Activated naive CD8-positive, alpha-beta T cell treated with anti-CD3 and anti-CD28 coated beads for 36 hours (primary cell): ENCODE measurements around the gene FAM20C. TPM values are rescaled to one million over a fixed set of nuclear protein-coding genes. Genes with fewer than 3 reads are reported as not detected.
"Not testable (repeated sequence)": the region's sequence is repeated elsewhere in the genome, so short reads cannot be mapped to it uniquely, and the experiment has no call there.

Source experiments
- DNase-seq: peaks from one replicate; pipeline ENCODE4 v3.0.0; 2021
- H3K27ac Mint-ChIP-seq: one replicate; pipeline ENCODE4 v1.8.0; 2022; ENCODE audit warnings: mild to moderate bottlenecking, moderate library complexity, mixed read lengths
- H3K27me3 Mint-ChIP-seq: one replicate; pipeline ENCODE4 v1.8.0; 2022; ENCODE audit warnings: mild to moderate bottlenecking, mixed read lengths
- H3K36me3 Mint-ChIP-seq: one replicate; pipeline ENCODE4 v1.8.0; 2021; ENCODE audit warnings: mild to moderate bottlenecking, mixed read lengths
- H3K4me1 Mint-ChIP-seq: one replicate; pipeline ENCODE4 v1.8.0; 2021; ENCODE audit warnings: mixed read lengths
- H3K4me3 Mint-ChIP-seq: one replicate; pipeline ENCODE4 v1.8.0; 2022; ENCODE audit warnings: mild to moderate bottlenecking, moderate library complexity, mixed read lengths
- H3K9me3 Mint-ChIP-seq: one replicate; pipeline ENCODE4 v1.8.0; 2022; ENCODE audit warnings: mixed read lengths
- total RNA-seq, 2 experiments: library from RNA; stranded (reverse); gene quantifications; one replicate each; pipeline ENCODE4 v1.2.3, GENCODE V29; 2021

The FAM20C gene
- total RNA-seq, 2 experiments from 2014 or later, result 1.1 TPM

DNA sequence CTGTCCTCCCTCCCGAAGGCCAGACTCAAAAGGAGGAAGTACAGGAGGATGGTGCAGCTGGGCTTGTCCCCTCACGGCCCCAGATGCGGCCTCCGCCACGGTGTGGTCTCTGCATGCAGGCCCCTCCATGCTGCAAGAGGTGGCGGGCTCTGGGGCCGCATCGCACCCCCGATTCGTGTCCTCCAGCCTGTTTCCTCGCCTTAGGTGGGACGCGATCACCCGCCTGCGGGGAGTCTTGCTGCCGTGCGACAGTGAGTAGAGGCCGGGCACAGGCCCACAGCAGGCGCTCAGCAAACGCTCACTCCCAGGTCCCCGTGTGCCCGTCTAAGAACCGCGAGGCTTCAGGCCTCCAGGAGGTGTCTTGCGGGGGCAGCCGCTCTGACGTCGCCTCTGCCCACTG lies 13.9 kb upstream of the FAM20C start:
- no peak for DNase-seq
- H3K4me3 Mint-ChIP-seq, result no peak overlapping the region
- H3K9me3 Mint-ChIP-seq, result no peaks in the 10 kb centered on the region
- no peaks in the 10 kb centered on the region for H3K36me3 Mint-ChIP-seq
- H3K27ac Mint-ChIP-seq, result no peak overlapping the region
- H3K4me1 Mint-ChIP-seq, result no peaks in the 10 kb centered on the region
- H3K27me3 Mint-ChIP-seq, result no peaks in the 10 kb centered on the region

DNA sequence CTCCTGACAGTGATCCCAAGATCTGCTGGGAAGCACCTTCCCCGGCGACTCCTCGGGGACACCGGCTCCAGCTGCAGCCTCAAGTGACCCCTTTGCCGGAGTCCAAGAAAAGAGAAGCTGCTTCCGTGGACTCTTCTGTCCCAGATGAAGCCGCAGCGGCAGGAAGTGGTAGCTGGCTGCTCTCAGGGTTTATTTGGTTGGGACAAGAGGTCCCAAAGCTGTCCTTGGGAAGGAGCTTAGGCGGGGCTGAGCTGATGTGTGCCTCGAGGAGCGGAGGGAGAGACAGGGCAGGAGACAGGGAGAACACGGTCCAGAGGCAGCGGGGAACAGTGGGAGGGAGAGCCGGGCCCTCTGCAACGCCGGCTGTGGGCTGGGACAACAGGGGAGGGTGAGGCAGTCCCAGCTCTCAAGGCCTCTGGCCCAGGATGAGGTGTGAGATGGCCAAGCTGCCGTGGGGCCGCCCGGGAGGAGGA lies 13.1 kb upstream of the FAM20C start:
- no peak overlapping the region for H3K4me3 Mint-ChIP-seq
- no peaks in the 10 kb centered on the region for H3K9me3 Mint-ChIP-seq
- H3K27me3 Mint-ChIP-seq, result no peaks in the 10 kb centered on the region
- no peaks in the 10 kb centered on the region for H3K36me3 Mint-ChIP-seq
- H3K4me1 Mint-ChIP-seq, result no peaks in the 10 kb centered on the region
- no peak overlapping the region for H3K27ac Mint-ChIP-seq
- no peak for DNase-seq

DNA sequence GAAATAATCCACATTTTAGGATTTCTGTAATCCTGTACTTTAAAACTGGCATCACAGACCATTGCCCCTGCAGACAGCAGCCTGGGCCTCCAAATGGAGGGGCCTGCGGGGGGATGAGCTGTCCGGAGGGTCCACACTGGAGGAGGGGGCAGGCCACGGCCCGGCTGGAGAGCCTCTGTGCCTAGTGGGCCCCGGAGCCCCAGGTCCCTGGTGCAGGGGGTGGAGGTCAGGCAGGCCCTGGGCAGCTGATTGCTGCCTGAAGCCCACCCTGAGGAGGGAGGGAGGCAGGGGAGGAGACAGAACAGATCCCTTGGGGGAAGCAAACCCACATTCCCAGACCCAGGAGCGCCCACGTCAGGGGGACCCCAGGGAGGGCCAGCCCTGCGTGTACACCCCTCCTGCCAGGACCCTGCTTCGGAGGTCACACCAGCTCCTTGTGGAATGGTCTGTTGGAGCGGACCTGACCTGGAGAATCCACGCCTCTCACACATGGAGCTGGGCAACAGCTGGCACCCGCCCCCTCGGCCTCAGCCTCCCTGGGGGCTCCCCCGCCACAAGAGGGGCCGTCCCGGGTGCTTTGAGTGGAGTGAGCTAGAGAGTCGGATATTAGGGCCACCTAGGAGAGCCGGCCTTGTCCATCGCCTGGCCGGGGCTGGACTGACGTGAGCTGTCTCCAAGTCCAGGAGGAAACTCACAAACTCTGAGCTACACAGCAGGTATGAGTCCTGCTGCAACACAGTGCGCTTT lies 12.2 kb upstream of the FAM20C start:
- no peaks in the 10 kb centered on the region for H3K9me3 Mint-ChIP-seq
- H3K4me3 Mint-ChIP-seq, result no peak overlapping the region
- no peaks in the 10 kb centered on the region for H3K36me3 Mint-ChIP-seq
- H3K27ac Mint-ChIP-seq, result no peak overlapping the region
- DNase-seq, result no peak
- no peaks in the 10 kb centered on the region for H3K4me1 Mint-ChIP-seq
- H3K27me3 Mint-ChIP-seq, result no peaks in the 10 kb centered on the region

DNA sequence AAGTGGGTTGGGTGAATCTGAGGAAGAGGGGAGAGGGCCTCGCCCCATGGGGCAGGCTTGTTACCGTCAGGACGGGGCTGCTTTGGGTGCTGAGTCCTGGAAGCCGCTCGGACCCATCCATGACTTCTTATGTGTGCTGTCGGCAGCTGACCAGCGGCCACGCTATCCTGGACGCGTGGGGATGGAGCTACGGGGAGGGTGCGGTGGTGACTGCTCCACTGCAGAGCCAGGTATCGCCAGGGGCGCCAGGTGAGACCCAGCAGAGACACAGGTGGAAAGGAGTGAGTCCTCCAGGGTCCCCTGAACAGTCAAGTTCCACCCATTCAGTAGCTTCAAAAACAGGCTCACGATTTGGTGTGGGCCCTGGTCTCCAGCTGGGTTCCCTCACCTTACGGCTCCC lies 10.6 kb upstream of the FAM20C start:
- Mint-ChIP-seq H3K36me3 (no peaks in the 10 kb centered on the region), H3K27ac (no peak overlapping the region), H3K27me3 (no peaks in the 10 kb centered on the region), H3K4me3 (no peak overlapping the region), H3K4me1 (no peaks in the 10 kb centered on the region), H3K9me3 (no peaks in the 10 kb centered on the region)
- no peak for DNase-seq

DNA sequence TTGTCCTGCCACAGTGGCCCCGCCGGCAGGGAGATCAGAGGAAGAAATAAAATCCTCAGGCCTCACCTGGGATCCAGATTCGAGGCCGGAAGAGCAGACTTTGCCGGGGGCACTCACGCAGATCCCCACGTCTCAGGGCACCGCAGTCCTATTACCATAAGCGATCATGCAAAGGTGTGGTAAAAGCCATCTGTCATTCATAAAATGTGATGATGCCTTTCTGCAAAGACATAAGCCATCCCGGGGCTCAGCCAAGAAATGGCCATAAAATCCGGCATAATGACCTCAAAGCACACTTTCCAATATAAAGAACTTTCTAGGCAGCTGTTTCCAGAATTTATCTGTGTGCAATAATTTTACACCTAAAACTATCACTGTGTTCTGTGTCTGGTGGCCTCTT lies 9.9 kb upstream of the FAM20C start:
- not testable (repeated sequence) for H3K27me3 Mint-ChIP-seq, H3K36me3 Mint-ChIP-seq, H3K4me1 Mint-ChIP-seq, H3K27ac Mint-ChIP-seq, H3K4me3 Mint-ChIP-seq, DNase-seq, H3K9me3 Mint-ChIP-seq

DNA sequence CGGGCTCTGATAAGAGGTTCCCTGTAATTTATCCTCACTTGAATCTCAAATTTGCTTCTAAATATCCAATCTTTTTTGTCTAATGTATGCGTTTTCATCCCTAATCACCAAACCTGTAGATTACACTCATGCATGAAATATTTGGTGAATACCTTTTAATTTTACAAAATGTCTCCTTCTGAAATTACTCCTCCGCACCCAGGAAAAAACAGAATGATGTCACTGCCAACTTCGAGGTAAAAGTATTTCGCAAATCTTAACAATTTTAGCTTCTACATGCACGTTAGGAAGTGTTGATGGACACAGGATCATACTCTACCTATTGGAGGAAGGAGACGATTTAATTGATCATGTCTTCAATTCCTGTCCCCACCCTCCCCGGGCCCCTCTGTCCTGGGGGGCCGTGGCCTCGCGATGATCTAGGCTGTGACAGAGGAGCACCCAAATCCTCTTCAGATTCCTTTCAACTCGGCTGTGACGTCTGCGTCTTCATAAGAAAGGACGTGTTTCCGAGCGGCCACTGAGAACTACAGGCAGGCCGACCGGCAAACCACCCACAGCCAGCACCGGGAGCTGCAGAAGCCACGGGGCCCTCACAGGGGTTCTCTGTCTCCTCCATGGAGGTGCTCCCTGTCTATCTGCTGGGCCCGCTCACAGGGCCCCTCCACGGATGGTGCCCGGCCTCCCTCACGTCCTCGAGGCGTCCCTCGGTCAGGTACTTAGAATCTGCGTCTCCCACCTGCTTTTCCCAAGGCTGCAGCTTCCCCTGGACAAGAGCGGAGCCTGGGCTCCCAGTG lies 8.7 kb upstream of the FAM20C start:
- Mint-ChIP-seq H3K27me3 (no peaks in the 10 kb centered on the region), H3K4me3 (no peak overlapping the region), H3K36me3 (no peaks in the 10 kb centered on the region), H3K27ac (no peak overlapping the region), H3K4me1 (no peaks in the 10 kb centered on the region), H3K9me3 (no peaks in the 10 kb centered on the region)
- no peak for DNase-seq

DNA sequence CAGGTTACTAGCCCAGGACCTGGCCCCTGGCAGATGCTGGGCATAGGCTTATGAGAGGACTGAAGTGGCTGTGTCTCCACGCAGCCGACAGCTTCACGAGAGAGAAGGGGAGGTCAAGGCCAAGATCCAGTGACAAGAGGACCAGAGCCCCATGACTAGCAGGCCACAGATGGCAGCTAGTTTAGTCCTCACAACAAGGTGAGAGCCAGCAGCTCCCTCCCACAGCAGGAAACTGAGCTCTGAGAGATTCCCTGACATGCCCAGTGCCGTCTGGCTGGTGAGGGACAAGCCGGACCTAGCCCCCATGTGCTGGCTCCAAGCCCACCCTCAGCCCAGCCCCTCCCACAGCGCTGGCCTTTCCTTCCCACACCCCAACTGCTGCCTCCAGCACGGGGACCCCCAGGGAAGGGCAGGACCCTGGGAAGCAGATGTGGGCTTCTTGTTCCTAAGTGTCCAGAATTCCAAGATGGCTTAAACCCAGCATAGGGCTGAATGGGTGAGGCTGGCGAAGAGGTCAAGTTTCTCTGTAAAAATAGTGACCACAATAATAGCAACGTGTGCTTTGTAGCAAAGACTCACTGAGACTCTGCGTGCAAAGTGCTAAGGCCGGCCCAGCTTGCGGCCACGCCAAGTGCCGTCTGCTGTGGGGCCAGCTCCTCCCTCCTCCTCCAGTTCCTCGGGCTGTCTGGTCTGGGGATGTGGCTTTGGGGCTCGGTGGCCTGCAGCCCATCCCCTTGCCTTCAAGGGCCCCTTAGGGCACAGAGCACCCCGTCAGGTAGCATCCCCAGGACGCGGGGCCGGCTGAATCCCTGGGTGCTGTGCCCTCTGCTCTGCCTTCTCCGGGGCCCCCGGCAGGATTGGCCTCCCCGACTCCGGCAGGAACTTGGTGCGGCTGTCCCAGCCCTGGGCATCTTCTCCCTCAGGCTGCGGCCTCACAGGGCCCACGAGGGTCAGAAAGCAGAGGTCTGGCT lies 7.8 kb upstream of the FAM20C start:
- Mint-ChIP-seq H3K4me1 (no peaks in the 10 kb centered on the region), H3K27me3 (no peaks in the 10 kb centered on the region), H3K27ac (no peak overlapping the region), H3K4me3 (no peak overlapping the region), H3K9me3 (no peaks in the 10 kb centered on the region), H3K36me3 (no peaks in the 10 kb centered on the region)
- DNase-seq, result no peak

DNA sequence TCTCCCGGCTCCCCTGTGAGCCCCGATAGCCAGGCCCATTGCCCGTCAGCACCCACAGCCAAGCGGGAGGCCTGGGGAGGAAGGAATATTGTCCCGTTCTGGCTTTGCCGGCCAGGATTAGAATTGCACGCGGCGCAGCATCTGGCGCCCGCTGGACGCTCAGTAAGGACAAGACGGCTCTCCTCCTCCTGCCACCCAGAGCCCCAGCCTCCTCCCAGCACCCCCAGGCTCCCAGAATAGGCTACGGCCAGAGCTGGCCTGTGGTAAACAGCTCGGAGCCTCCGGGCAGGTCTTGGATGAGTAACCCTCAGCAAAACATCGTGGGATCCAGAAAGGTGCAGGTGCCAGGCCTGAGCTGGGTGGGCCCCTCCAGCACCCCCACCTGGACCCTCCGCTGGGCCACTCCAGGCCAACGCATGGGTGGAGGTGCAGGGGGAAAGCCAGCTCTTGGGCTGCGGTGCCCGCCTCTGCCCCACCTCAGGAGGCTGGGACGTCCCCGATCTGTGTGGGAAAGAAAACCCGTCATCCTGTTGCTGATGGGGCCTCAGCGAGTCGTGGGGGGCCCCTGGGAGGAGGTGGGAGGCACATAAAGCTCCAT lies 5.8 kb upstream of the FAM20C start:
- H3K36me3 Mint-ChIP-seq, result no peaks in the 10 kb centered on the region
- DNase-seq, result no peak
- H3K27ac Mint-ChIP-seq, result no peak overlapping the region
- peaks cover 17% of the 10 kb centered on the region for H3K27me3 Mint-ChIP-seq
- no peak overlapping the region for H3K4me3 Mint-ChIP-seq
- no peaks in the 10 kb centered on the region for H3K9me3 Mint-ChIP-seq
- peaks cover 2% of the 10 kb centered on the region for H3K4me1 Mint-ChIP-seq

DNA sequence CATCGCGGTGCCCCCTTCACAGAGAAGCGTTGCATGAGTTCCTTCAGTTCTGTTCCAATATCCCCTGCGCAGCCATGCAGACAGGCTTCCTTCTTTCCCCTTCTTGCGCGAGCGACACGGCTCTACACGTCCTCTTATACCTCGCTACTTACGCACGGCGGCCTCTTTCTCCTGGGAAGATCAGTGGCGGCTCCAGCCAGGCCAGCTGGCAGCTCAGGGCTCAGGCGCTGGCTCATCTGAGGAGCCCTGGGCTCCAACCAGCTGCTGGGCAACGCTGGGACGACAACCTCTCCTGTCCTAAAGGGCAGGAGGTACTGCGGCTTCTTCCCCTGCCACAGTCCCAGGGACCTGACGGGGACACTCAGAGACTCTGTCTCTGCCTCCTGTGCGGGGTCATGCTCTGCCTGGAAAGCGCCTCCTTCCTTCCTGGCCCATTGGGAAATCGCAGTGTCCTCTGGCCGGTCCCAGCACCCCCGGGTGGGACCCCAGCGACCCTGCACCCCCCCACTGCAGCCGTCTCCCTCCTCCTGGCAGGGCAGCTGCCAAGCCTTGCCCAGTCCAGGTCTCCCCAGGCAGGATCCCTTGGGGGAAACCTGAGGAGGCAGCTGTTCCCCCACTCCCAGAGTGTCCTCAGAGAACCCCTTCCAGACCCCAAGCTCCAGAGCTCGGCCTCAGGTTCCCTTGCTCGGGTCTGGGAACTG lies 5.0 kb upstream of the FAM20C start:
- H3K36me3 Mint-ChIP-seq, result no peaks in the 10 kb centered on the region
- H3K9me3 Mint-ChIP-seq, result no peaks in the 10 kb centered on the region
- H3K4me1 Mint-ChIP-seq, result peaks cover 3% of the 10 kb centered on the region
- DNase-seq, result no peak
- peaks cover 19% of the 10 kb centered on the region for H3K27me3 Mint-ChIP-seq
- no peak overlapping the region for H3K4me3 Mint-ChIP-seq
- H3K27ac Mint-ChIP-seq, result no peak overlapping the region

DNA sequence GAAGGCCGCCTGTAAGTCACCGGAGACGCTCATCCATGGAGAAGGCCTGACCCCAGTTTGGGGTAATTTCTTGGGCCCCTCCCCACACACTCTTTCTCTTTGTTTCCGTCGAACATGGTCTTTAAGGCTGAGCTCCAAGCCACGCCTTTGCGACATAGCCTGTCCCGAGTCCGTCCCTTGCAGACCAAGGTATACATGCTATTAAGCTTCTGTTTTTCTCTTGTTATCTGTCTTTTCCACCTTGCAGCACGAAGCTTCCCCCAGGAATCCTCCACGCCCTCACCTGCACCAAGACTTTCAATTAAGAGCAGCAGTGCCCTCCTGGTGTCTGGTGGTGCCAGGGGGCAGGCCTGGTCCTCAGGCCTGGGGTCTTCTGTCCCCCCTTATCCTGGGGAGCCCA lies 4.2 kb upstream of the FAM20C start:
- Mint-ChIP-seq H3K27ac (no peak overlapping the region), H3K9me3 (no peaks in the 10 kb centered on the region), H3K4me1 (peaks cover 3% of the 10 kb centered on the region), H3K36me3 (no peaks in the 10 kb centered on the region), H3K4me3 (no peak overlapping the region), H3K27me3 (peaks cover 19% of the 10 kb centered on the region)
- DNase-seq, result no peak

DNA sequence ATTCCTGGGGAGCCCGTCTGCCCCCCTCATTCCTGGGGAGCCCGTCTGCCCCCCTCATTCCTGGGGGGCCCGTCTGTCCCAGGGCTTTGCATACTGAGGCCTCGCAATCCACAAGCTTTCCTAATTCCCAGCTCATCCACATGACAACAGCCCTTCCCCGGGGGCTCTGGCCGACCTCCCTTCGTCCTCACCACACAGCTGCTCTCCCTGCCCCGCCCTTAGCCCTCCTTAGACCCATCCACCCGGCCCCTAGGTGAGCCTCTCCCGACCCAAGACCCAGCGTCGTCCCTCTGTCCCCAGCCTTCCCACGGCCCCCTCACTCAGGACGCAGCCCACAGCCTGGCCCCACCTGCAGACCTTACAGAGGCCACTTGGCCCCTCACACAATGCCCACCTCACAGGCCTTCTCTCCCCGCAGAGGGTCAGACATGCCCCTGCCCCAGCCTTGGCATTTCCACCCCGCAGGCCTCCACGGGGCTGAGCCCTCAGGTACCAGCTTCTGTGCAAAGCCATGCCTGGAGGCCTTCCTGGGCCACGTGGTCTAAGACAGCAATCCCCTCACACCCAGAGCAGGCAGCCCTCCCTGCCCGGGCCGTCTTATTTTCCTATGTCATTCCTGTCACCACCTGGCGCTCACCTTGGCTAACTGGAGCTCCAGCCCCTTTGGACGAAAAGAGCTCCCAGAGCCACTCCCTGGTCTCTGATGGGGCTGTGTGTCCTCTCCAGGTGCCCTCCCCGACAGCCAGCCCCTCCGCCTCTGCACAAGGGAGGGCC lies 3.5 kb upstream of the FAM20C start:
- DNase-seq, result no peak
- H3K27ac Mint-ChIP-seq, result no peak overlapping the region
- H3K9me3 Mint-ChIP-seq, result no peaks in the 10 kb centered on the region
- H3K36me3 Mint-ChIP-seq, result no peaks in the 10 kb centered on the region
- no peak overlapping the region for H3K4me3 Mint-ChIP-seq
- H3K27me3 Mint-ChIP-seq, result peaks cover 24% of the 10 kb centered on the region
- H3K4me1 Mint-ChIP-seq, result peaks cover 3% of the 10 kb centered on the region

DNA sequence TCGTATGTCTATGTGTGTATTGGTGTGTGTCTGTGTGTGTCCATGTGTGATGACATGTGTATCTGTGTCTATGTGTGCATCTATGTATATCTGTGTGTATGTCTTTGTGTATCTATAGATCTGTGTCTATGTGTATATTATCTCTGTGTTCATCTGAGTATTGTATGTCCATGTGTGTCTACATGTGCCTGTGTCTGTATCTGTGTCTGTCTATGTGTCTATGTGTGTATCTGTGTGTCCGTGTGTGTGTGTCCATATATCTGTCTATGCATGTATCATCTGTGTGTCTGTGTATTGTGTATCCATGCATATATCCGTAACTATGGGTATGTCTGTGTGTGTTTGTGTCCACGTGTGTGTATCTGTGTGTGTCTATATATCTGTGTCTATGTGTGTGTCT lies 2.7 kb upstream of the FAM20C start:
- no peaks in the 10 kb centered on the region for H3K9me3 Mint-ChIP-seq
- no peak overlapping the region for H3K27ac Mint-ChIP-seq
- H3K4me1 Mint-ChIP-seq, result peaks cover 3% of the 10 kb centered on the region
- no peak for DNase-seq
- no peaks in the 10 kb centered on the region for H3K36me3 Mint-ChIP-seq
- no peak overlapping the region for H3K4me3 Mint-ChIP-seq
- H3K27me3 Mint-ChIP-seq, result peaks cover 32% of the 10 kb centered on the region

DNA sequence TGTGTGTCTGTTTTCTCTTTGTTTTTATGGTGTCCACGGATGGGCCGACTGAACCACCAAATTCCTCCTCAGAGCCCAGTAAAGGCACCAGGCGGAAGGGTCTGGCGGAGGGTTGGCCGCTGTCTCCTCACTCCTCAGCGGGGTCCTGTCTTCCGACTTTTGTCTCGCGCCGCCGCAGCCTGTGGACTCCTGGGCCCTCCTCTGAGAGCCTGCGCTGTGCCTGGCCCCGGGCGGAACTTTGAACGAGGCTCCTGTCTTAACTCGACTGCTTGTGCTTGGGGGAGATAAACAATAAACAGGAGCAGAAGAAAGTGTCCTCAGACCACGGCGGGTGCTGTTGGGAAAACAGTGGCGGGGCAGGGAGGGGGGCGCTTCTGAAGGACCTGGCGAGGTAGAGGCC lies 2.2 kb upstream of the FAM20C start:
- Mint-ChIP-seq H3K27ac (no peak overlapping the region), H3K36me3 (no peaks in the 10 kb centered on the region), H3K4me3 (no peak overlapping the region), H3K27me3 (peaks cover 36% of the 10 kb centered on the region), H3K9me3 (no peaks in the 10 kb centered on the region), H3K4me1 (peaks cover 3% of the 10 kb centered on the region)
- no peak for DNase-seq
